Endothelial cell of umbilical vein (primary cell): ENCODE data around the gene ALOX15.

Experiments used
- EZH2 ChIP-seq: IDR thresholded peaks from 2 replicates; pipeline ENCODE4 v1.6.1; 2012; ENCODE audit warnings: borderline replicate concordance, low read depth, mild to moderate bottlenecking, moderate library complexity, low read length, inconsistent platforms; ENCODE audit not compliant: severe bottlenecking
- GATA2 ChIP-seq: IDR thresholded peaks from 2 replicates; pipeline ENCODE4 v1.7.0; 2011; ENCODE audit warnings: low read depth, mild to moderate bottlenecking, moderate library complexity, mixed read lengths, low read length; ENCODE audit not compliant: insufficient read length, insufficient read depth
- JUN ChIP-seq: IDR thresholded peaks from 2 replicates; pipeline ENCODE4 v1.6.1; 2011; ENCODE audit warnings: borderline replicate concordance, low read depth; ENCODE audit not compliant: insufficient read length, insufficient read depth
- POLR2A ChIP-seq: IDR thresholded peaks from 2 replicates; pipeline ENCODE4 v1.6.1; 2012; ENCODE audit warnings: low read depth, mild to moderate bottlenecking, control low read depth, low read length
- POLR2AphosphoS5 ChIP-seq: IDR thresholded peaks from 2 replicates; pipeline ENCODE4 v1.6.1; 2012; ENCODE audit warnings: low read depth, mild to moderate bottlenecking, control low read depth, low read length, moderate library complexity; ENCODE audit not compliant: insufficient read depth
- TF ChIP-seq, protein P1 (sequence below), 2 donors: IDR thresholded peaks; 1 replicate in 1 of 2; 2 replicates in 1 of 2; pipeline ENCODE4 v1.5.1; 2011; ENCODE audit warnings: low read length in 2 of 2, mild to moderate bottlenecking in 2 of 2, moderate library complexity in 2 of 2, control low read depth in 1 of 2, inconsistent platforms in 1 of 2, low read depth in 1 of 2; ENCODE audit not compliant: insufficient read depth in 1 of 2; ENCODE audit errors: extremely low read depth in 1 of 2

DNA sequence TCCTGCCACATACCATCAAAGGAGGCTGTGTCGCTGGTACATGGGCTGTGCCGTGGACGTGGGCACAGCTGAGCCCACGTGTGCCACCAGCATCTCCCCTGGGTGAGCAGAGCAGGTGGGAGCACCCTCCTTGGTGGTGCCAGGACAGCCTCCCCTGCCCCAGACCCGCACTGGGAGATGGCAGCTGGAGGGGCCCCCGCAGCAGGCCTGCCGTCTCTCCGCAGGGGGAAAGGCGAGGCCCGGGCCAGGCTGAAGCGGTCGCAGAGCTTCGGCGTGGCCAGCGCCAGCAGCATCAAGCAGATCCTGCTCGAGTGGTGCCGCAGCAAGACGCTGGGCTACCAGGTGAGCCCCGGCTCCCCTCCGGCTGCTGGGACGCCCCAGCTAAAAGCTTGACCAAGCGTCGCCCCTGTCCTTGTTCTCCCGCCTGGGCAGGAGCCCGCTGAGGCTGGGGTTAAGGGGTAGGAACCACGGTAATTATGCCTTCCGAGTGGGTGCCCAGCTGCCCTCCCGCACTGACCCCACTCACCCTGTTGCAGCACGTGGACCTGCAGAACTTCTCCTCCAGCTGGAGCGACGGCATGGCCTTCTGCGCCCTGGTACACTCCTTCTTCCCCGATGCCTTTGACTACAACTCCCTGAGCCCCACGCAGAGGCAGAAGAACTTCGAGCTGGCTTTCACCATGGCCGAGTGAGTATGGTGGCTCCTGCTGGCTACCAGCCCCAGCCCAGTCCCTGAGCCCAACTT, 44.7 kb downstream of the ALOX15 start:
- TF ChIP-seq GATA2: no peak
- TF ChIP-seq, protein P1, sequence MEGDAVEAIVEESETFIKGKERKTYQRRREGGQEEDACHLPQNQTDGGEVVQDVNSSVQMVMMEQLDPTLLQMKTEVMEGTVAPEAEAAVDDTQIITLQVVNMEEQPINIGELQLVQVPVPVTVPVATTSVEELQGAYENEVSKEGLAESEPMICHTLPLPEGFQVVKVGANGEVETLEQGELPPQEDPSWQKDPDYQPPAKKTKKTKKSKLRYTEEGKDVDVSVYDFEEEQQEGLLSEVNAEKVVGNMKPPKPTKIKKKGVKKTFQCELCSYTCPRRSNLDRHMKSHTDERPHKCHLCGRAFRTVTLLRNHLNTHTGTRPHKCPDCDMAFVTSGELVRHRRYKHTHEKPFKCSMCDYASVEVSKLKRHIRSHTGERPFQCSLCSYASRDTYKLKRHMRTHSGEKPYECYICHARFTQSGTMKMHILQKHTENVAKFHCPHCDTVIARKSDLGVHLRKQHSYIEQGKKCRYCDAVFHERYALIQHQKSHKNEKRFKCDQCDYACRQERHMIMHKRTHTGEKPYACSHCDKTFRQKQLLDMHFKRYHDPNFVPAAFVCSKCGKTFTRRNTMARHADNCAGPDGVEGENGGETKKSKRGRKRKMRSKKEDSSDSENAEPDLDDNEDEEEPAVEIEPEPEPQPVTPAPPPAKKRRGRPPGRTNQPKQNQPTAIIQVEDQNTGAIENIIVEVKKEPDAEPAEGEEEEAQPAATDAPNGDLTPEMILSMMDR (IDR thresholded peaks at IDR 0.05; ENCODE audit: extremely low read depth in 1 of 2, insufficient read depth in 1 of 2, low read depth in 1 of 2, low read length in 2 of 2): no peak
- TF ChIP-seq EZH2: no peak
- TF ChIP-seq POLR2A: no peak
- no peak for TF ChIP-seq POLR2AphosphoS5
- no peak for TF ChIP-seq JUN
